ENCODE measurements around the gene SEZ6L.

The SEZ6L gene

DNA sequence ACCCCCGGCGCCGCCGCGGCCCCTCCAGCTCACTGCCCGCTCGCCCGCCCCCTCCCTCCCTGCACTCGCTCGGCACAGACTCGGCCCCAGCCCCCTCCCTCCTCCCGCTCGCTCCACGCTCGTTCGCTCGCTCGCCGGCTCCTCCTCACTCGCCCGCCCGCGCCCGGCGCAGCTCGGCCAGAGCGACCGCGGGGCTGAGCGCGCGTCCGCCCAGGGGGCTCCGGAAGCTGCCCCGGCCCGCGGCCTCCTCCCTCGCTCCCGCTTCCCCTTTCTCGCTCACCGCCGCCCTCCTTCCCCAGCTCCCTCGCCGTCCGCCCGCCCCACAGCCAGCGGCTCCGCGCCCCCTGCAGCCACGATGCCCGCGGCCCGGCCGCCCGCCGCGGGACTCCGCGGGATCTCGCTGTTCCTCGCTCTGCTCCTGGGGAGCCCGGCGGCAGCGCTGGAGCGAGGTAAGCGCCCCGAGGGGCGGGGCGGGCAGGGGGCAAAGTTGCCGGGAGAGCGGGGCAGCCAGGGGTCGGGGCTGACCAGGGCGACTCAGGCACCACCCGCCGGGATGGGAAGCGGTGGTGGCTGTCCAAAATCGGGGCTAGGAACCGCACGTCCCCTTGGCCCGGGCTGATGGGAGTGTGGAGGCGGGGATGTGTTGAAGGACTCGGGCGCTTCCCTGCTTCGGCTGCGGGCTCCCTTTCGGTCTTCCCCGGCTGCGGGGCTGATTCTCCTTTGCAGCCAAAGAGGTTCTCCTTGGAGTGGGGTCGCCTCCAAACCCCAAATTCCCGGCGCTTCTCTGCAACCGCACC, at the start of gene SEZ6L:
SEZ6L (plus strand) TSS at position 148 of the 797 bp plus-strand sequence; CDS start at position 356, 208 bp downstream.
- DNase-seq = no peak

GRCh38 chr22:26122920-26123468, 46.3 kb upstream of the SEZ6L start:
- DNase-seq = no peak

- no peak for DNase-seq
Measured at GRCh38 chr22:26124991-26125725, 44.1 kb upstream of the SEZ6L start.

DNA sequence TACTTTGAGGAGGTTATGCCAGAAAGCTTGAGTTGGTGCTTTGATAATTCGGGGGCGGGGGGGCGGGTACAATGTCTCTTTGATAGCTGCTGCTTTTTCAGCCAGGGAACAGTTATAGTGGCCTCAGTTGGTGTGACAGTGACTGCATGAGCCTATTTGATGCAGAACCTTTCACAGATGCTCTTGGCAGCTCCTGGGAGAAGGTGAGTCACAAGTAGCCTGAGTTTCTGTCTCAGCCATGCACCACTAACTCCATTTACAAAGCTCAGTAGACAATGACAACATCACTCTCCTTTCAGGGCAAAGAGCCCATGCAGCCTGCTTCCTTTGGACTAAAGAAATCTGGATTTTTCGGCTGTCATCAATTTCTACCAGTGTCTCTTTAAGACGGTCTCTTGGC, 42.1 kb upstream of the SEZ6L start:
- no peak for DNase-seq

DNA sequence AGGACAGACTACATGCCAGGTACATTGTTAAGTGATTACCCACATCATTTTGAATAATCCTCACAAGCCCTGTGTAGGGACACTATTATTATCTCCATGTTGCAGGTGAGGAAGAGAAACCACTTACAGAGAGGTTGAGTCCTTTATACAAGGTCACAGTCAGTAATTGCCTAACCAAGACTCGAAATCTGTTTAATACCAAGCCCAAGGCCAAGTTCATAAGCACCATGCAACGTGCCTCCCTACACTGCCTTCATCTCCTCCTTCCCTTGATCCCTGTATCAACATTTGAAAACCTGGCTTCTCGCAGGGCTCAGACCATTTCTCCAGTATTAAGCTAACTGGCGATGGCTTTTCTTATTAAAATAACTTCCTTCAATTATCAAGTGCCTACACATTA, 41.7 kb upstream of the SEZ6L start:
- DNase-seq = no peak

- DNase-seq = no peak
Measured at GRCh38 chr22:26131589-26132154, 37.6 kb upstream of the SEZ6L start.

GRCh38 chr22:26134654-26135330, 34.5 kb upstream of the SEZ6L start:
- no peak for DNase-seq

DNA sequence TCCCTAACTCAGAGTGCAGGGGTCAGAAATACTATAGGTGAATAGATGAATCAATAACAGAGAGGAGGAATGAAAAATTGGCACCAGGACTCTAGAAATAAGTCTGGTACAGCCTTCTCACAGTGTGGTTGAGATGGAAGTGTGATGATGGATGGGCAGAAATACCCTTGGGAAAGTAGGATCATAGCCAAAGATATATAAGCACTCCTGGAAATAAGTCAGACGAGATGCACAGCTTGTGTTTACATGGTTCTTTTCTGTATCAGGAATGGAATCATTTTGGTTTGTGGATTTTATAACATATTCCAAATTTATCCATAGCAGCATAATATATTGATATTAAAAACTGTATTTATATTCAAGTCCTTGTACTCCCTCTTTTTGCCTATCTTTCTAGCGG, 33.5 kb upstream of the SEZ6L start:
- no peak for DNase-seq

DNA sequence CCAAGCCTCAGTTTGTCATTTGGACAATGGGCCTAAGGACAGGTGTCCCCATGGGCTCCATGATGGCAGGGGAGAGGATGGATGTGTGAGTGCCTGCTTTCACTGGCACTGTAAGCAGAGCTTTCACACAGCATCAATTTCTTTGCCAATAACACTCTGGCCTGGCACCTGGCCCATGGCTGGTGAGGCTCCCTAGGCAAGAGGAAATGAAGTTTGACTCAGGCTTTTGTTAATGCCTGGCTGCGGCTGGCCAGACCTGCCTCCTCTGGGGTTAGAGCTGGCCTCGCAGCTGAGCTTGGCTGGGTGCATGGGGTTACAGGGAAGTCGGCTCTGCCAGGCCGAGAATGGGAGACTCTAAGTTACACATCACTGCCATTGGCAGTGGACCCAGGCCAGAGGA, 30.0 kb upstream of the SEZ6L start:
- DNase-seq = no peak

- DNase-seq = no peak
Measured at GRCh38 chr22:26141831-26142230, 27.4 kb upstream of the SEZ6L start.

DNA sequence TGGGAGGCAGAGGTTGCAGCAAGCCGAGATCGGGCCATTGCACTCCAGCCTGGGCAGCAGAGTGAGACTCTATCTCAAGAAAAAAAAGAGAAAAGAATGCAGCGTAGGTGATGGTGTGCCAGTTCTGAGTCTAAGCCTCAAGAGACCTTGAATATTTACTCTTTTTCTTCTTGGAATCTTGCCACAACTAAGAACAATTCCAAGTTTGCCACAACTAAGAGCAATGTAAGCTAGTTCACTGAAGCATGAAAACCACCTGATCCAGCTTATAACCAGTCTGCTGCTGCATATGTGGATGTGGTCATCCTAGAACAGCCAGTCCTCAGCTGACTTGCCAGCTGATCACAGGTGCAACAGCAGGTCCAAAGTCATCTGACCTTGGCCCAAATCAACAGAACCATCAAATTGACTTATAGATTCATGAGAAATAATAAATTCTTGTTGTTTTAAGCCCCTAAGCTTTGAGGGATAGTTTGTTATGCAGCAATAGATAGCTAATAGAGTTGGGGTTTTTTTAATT, 25.4 kb upstream of the SEZ6L start:
- DNase-seq = no peak

DNA sequence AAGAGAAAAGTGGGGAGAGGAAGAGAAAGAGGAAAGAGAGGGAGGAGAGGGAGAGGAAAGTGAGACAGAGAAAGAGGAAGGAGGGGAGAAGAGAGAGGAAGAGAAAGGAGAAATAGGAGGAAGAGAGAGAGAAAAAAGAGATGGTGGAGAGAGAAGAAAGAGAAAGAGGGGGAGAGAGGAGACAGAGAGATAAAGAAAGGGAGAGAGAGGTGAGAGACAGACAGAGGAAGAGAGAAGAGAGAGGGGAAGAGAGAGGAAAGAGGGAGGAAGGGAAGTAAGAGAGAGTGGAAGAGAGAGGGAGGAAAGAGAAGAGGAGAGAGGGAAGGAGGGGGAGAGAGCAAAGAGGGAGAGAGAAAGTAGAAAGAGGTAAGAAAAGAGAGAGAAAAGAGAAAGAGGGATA, 9.4 kb upstream of the SEZ6L start:
- no peak for DNase-seq

DNA sequence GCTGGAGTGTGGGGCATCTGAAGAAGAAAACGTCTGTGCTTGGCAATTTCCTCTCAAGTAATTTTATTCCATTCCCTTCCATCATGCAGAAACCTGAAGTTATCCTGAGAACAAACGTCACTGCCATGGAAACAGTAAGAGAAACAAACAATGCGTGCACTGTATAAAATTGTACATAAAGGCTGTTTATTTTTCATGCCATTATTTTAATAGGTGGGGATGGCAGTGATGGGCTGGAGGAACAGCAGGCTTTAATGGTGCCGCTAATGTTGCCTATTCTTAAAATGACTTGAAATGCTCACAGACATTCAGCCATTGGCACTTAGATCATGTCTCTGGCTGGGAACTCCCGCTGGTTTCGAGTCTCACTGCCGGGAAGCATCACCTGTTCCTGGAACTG, 7.5 kb upstream of the SEZ6L start:
- DNase-seq = no peak

GRCh38 chr22:26162926-26163325, 6.3 kb upstream of the SEZ6L start:
- no peak for DNase-seq

- no peak for DNase-seq
Measured at GRCh38 chr22:26164174-26164573, 5.1 kb upstream of the SEZ6L start.

GRCh38 chr22:26168330-26168851, 871 bp upstream of the SEZ6L start:
- no peak for DNase-seq

DNA sequence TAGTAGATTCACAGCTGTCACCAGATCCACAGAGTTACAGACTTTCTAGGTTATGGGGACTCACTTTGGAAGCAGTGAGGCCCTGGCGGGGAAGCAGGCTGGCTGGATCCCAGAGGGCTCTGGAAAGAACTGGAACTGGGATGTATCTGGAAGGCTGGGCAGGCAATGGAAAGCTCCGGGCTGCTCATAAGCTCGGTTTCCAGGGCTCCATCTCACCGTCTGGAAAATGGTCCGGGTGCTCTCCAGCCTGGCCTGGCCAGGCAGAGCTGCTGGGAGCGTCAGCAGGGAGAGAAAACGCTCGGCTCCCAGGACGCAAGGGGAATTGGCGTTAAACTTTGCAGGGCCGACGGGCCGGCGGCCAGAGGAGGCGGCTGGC, 335 bp upstream of the SEZ6L start:
- no peak for DNase-seq

- no peak for DNase-seq
Measured at GRCh38 chr22:26170112-26170492, 840 bp downstream of the SEZ6L start.

DNA sequence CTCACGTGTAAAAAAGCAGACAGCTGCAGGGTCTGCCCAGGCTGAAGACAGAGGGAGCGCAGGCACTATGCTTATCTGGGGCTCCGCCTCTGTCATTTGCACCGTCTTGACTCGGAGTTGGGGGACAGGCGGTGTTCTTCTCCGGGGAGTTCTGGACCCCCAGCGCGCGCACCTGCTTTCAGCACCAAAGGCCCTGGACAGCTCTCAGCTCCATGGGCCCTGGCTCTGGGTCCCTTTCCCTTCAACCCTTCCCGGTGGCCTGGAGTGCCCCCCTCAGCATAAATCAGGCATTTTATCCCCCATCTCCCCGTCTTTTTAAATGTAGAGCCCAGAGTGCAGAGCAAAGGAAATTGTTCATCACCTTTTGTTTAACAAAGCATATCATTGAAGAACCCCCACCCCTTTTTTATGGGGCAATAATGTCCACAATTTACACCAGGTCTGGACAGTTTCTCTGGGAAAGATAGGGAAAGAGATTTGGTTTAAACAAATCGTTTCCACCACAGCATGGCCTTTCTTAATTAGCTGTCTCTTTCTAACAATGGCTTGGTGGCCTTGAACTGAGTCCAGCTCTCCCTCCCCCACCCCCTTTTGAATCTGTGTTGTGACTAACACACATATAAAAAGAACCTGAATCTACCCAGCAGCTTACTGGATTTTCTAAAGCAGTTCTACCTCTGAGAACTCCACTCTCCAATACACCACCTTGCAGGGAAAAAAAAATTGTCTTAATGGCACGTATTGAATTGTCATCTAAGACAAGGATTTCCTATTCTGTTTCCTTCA, 1.7 kb downstream of the SEZ6L start:
- DNase-seq = no peak

DNA sequence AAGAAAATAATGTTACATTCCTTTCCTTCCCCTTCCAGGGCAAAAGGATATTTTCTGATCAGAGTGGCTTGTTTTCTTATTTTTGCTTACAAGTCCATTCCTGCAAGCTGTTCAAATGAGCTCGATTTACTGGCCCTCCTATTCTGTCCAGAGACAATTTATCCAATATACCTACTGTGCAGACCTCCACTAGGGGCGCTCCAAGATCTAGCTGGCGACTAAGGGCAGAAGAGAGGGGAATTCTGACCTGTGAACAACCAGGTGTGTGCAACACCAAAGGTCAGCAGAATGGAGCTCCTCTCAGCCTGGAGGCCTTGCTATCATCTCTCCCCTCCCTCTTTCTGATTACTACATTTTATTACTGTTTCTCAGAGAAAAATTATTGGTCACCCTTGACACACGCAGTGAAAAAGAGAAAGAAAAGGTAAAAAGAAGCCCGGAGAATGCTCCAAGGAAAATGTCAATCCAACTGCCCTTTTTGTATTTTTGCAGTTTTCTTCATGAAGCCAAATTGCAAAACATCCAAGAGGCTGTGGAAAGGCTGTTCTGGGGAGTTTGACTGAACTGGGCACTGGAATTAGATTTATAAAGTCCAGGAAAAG, 3.2 kb downstream of the SEZ6L start:
- DNase-seq = peak; percentile 6

GRCh38 chr22:26174280-26174679, 5.0 kb downstream of the SEZ6L start:
- DNase-seq = no peak

- DNase-seq = no peak
Measured at GRCh38 chr22:26182723-26183122, 13.5 kb downstream of the SEZ6L start.

Data from HCEC 1CT (cell line).